ENCODE measurements around the gene ITK. TPM values are rescaled to one million over a fixed set of nuclear protein-coding genes. Genes with fewer than 3 reads are reported as not detected.

Gene ITK
- total RNA-seq, 1 donor from 2014 or later, result 0.36 TPM

GRCh38 chr5:157292599-157292998 is 112.0 kb downstream of the ITK start:
- Histone ChIP-seq H3K4me3 (no peak overlapping the region), H3K9me3 (replicated peaks) (no peaks in the 10 kb centered on the region), H3K27ac (replicated peaks) (no peak overlapping the region), H3K4me1 (peaks cover 39% of the 10 kb centered on the region), H3K36me3 (no peaks in the 10 kb centered on the region), H3K27me3 (ENCODE audit: low read depth) (no peaks in the 10 kb centered on the region)
- intact Hi-C loops (cut with micrococcal nuclease), result no loop called here
- TF ChIP-seq, protein P1, sequence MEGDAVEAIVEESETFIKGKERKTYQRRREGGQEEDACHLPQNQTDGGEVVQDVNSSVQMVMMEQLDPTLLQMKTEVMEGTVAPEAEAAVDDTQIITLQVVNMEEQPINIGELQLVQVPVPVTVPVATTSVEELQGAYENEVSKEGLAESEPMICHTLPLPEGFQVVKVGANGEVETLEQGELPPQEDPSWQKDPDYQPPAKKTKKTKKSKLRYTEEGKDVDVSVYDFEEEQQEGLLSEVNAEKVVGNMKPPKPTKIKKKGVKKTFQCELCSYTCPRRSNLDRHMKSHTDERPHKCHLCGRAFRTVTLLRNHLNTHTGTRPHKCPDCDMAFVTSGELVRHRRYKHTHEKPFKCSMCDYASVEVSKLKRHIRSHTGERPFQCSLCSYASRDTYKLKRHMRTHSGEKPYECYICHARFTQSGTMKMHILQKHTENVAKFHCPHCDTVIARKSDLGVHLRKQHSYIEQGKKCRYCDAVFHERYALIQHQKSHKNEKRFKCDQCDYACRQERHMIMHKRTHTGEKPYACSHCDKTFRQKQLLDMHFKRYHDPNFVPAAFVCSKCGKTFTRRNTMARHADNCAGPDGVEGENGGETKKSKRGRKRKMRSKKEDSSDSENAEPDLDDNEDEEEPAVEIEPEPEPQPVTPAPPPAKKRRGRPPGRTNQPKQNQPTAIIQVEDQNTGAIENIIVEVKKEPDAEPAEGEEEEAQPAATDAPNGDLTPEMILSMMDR (IDR thresholded peaks at IDR 0.05; ENCODE audit: borderline replicate concordance), result no peak
- no peak for DNase-seq

DNA sequence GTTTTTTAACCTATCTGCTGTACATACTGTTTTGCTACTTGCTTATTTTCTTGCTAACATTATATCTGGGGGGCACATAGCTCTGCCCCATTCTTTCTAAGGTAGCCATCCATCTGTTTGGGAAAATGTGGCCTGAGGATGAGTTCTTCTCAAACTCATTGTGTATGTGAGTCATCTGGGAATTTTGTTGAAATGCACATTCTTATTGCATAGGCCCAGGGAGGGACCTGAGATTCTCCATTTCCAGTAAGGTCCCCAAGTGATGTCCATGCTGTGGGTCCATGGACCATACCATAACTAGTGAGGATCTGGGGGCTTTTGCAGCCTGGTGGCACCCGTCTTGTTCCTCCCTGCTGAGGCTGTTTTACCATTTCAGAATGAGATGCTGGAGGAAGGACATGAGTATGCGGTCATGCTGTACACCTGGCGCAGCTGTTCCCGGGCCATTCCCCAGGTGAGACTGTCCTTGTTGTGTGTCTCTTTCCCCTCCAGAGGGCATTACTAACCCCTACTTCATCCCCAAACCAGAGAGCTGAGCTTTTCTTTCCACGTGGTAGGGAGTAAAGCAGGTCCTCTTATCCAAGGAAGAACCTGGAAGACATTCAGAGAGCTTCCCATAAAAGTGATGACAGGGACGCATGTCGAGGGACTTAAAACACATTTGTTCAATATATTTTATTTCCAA is 113.9 kb downstream of the ITK start:
- no peaks in the 10 kb centered on the region for H3K36me3 ChIP-seq
- intact Hi-C loops (cut with micrococcal nuclease), result no loop called here
- no peak for DNase-seq
- H3K9me3 ChIP-seq (replicated peaks), result no peaks in the 10 kb centered on the region
- no peaks in the 10 kb centered on the region for H3K27me3 ChIP-seq (ENCODE audit: low read depth)
- H3K27ac ChIP-seq (replicated peaks), result no peak overlapping the region
- TF ChIP-seq, protein P1 (IDR thresholded peaks at IDR 0.05; ENCODE audit: borderline replicate concordance), result no peak
- peaks cover 20% of the 10 kb centered on the region for H3K4me1 ChIP-seq
- H3K4me3 ChIP-seq, result no peak overlapping the region

DNA sequence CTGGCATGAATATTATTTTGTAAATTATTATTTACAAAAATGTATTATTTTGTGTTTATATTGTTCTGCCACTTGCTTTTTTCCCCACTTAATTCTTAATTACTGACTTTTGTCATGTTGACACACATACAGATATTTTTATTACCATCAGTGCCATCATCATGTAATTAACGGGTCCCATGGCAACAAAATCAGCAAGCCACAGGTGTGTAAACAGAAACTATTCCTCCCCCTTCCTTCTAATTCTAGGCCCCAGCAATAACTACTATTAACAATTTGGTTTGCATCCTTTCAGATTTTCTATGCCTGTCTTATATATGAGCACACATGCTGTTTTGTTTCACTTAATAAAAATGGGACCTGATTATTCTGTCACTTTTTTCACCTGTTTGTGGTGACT is 114.6 kb downstream of the ITK start:
- peaks cover 13% of the 10 kb centered on the region for H3K4me1 ChIP-seq
- no peak overlapping the region for H3K27ac ChIP-seq (replicated peaks)
- intact Hi-C loops (cut with micrococcal nuclease), result no loop called here
- TF ChIP-seq, protein P1 (IDR thresholded peaks at IDR 0.05; ENCODE audit: borderline replicate concordance), result no peak
- H3K36me3 ChIP-seq, result no peaks in the 10 kb centered on the region
- no peaks in the 10 kb centered on the region for H3K9me3 ChIP-seq (replicated peaks)
- no peaks in the 10 kb centered on the region for H3K27me3 ChIP-seq (ENCODE audit: low read depth)
- no peak for DNase-seq
- no peak overlapping the region for H3K4me3 ChIP-seq

DNA sequence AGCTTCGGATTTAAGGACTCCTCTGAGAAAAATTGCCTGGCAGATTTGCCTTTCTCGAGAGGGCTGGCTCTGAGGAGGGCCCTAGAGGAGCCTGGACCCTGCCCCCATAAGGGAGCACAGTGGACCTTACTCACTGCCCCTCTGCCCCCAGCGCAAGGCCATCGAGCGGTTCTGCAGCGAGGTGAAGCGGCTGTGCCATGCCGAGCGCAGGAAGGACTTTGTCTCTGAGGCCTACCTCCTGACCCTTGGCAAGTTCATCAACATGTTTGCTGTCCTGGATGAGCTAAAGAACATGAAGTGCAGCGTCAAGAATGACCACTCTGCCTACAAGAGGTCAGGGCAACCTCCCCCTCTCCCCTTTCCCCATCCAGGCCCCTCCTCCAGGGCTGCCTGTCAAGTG is 119.9 kb downstream of the ITK start:
- Histone ChIP-seq H3K4me1 (peaks cover 12% of the 10 kb centered on the region), H3K4me3 (no peak overlapping the region), H3K9me3 (replicated peaks) (no peaks in the 10 kb centered on the region), H3K27me3 (ENCODE audit: low read depth) (no peaks in the 10 kb centered on the region), H3K36me3 (peaks cover 4% of the 10 kb centered on the region), H3K27ac (replicated peaks) (no peak overlapping the region)
- DNase-seq, result no peak
- intact Hi-C loops (cut with micrococcal nuclease), result no loop called here
- TF ChIP-seq, protein P1 (IDR thresholded peaks at IDR 0.05; ENCODE audit: borderline replicate concordance), result no peak

DNA sequence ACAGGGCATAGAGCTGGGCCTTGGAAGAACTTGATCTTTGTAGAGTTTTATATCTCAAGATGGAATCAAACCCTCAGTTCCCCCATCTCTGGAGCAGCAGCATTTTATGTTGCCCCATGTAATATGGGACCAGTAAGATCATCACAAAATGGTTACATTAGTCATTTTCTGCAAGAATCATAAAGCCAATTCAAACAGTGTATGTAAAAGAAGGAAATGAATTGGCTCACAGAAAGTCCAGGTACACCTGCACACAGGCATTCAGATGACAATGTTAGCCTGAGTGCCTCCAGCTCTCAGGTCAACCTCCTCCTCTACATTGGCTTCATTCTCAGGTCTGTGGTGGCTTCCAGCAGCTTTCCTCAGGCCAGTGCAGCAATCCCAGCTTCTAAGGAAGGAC is 120.4 kb downstream of the ITK start:
- Histone ChIP-seq H3K4me1 (peaks cover 13% of the 10 kb centered on the region), H3K27ac (replicated peaks) (no peak overlapping the region), H3K27me3 (ENCODE audit: low read depth) (no peaks in the 10 kb centered on the region), H3K36me3 (peaks cover 4% of the 10 kb centered on the region), H3K4me3 (no peak overlapping the region), H3K9me3 (replicated peaks) (no peaks in the 10 kb centered on the region)
- TF ChIP-seq, protein P1 (IDR thresholded peaks at IDR 0.05; ENCODE audit: borderline replicate concordance), result no peak
- intact Hi-C loops (cut with micrococcal nuclease), result no loop called here
- DNase-seq, result no peak

All from left ventricle myocardium inferior (tissue), 1 donor.